ENCODE measurements around the gene RAI1.

RAI1 gene

DNA sequence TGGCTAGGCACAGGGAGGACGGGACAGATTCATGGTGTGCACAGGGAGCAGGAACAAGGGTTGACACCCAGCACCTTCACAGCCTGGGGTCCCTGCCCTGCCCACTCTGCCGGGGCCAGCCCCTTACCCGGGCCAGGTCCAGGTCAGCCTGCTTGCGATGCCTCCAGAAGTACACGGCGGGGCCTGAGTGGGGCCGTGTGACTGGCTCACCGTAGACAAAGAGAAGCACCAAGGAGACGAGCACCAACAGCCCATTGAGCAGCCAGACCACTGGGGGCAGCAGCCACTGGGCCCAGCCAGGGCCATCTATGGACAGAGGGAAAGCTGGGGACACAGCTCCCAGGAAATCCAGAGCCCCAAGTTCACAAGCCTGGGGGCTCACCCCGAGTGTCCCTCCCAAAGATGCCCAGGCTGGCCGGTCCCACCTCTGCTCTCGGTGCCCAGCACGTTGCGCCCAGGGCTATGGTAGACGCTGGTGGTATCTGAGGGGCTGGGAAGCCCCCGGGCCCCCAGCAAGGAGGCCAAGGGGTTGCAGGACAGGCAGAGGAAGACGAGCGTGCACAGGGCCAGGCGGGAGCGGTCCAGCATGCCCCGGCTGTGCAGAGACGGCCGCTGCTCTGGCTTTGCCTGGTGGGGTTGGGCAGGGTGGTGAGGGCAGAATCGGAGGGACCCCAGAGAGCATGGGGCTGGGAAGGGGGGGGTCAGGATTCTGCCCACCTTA, 135.7 kb downstream of the RAI1 start:
- DNase-seq (ENCODE audit: low spot score) = no peak

DNA sequence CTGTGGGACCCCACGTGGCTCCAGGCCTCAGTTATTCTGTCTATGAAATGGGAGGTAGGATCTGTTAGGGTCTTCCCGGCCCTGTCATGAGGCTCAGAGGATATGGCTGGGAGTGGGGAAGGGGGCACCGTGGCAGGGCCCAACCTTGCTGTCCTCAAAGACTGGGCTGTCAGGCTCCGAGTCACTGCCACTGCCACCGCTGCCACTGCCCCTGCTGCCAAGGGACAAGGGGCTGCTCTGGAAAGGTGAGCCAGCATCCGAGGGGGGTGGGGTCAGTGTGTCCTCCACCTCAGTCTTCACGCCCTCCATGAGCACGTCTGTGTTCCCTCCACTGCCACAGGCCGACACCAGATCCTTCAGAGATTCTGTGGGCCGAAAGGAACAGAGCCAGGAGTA, 136.3 kb downstream of the RAI1 start:
- no peak for DNase-seq (ENCODE audit: low spot score)

DNA sequence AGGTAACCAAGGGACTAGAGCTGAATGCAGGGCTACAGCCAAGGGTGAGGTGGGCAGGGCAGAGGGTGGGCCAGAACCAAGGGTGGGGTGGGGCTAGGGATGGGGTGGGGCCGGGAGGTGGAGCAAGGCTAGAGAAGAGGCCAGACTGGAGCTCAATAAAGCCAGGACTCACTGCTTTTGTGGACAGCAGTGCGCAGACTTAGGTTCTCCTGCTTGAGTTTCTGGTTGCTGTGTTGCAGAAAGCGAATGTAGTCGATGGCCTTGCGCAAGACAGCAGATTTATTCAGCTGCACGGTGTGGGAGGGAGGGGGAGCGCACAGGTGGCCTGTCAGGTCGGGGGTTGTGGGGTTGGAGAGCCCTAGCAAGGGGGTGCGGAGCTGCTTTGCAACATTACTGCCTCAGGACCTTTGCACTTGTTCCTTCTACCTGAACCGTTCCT, 136.8 kb downstream of the RAI1 start:
- peak; percentile 62 for DNase-seq (ENCODE audit: low spot score)

DNA sequence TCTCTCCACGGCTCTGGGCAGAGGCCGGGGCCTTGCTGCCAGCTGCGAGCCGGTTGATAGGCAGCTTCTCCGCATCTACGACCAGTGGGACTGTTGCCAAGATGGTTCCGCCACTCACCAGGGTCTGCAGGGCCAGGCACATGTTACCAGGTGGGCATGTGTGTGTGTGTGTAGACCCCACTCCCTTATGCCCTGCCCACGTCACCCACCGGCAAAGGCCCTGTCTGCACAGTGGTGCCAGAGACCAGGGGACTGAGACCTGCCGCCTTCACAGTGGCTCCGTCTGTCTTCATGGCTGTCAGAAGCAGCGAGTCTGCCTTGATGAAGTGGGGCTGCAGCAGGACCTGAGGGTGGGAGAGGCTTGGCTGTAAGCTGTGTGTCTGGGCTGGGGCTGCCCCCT, 137.9 kb downstream of the RAI1 start:
- no peak for DNase-seq (ENCODE audit: low spot score)

DNA sequence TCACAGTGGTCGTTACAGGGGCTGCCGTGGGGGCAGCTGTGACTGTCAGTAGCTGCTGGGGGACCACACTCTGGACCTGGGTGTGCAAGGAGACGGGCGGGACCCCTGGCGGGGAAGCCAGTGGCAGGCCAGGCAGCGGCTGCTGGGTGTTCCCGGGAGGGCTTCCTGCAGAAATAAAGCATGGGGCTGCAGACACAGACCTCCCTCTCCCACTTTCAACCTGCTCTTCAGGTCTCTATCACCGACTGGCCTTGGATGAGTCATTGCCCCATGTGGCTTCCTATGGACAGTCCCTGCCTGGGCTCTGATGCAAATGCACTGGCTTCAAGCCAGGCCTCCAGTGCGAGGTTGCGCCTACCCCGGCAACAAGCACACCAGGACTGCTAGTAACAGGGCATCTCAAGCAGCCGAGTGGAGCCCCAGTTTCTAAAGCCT, 138.3 kb downstream of the RAI1 start:
- DNase-seq (ENCODE audit: low spot score) = peak; percentile 77

DNA sequence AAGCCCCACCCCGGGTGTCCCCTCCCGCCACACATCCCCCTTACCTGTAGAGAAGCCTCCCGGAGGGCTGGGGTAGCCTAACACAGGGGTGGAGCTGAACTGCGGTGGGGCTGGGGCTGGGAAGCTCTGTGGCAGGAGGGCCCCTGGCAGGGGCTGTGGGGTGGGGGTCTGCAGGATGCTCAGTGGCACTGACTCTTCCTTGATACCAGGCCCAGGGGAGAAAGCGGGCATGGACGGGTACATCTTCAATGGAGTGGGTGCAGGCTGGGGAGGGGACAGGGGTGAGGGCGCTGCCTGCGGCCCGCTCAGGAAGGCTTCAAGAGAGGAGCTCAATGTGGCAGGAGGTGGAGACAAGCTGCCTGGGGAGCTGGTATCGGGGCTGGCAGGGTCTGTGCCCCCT, 138.8 kb downstream of the RAI1 start:
- DNase-seq (ENCODE audit: low spot score) = no peak

DNA sequence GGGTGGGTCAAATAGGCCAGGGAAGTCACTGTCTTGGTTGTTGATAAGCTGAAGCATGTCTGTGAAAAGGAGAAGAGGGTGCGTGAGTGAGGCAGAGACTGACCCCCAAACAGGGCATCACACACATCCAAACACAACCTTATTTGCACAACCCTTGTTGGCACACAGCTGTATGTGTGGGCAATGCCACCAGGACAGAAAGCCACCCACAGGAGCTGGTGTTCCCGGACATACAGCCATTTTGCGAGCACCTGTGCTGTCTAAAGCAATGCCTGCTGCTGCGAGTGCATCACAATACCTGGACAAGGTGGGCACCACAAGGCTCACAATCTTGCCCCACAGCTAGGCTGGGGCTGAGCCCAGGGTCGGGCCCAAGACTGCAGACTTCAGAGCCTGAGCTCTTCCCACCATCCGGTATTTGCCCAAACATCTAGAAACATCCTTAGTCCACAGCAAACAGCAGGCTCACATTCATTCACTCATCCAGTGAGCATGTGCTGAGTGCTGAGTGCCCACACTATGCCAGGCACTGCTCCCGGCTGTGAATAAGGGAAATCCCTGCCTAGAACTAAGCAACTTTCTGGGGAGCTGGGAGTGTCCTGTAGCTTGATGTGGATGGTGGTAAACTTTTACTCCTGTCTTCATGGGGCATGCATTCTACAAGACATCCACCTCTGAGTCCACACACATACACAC, 139.4 kb downstream of the RAI1 start:
- no peak for DNase-seq (ENCODE audit: low spot score)

DNA sequence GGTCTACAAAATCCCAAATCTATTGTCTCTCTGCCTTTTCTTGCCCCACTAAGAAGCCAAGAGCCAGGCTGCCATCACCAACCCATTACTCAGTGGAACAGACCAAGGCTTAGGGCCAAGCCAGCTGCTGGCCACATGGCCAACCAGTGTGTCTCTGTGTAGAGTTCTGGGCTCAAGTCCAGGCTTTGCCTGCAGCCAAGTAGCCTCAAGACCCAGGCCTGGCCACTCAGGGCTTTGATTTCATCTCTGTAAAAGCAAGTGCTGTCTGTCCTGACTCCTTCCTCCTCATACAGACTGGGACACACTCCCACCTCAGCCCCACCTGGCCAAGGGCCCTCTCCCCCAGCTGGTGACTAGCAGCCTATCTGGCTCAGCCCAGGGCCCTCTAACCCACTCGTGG, 140.9 kb downstream of the RAI1 start:
- DNase-seq (ENCODE audit: low spot score) = no peak

DNA sequence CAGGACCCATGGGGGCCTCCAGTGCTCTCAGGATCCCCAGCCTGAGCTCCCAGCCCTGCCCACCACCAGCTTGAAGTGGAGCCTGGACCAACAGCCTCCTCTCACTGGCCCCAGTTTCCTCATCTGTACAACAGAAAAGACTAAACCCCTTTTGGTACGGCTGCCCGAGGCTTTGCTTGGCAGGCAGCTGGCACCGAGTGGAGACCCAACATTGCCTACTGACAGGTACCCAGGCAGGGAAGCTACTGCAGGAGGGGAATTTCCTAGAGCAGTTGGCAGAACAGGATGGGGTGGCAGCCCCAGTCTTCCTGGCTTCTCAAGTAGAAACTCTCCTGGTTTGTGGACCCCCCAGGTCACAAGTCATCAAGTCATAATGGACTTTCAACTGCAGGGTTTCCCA, 141.4 kb downstream of the RAI1 start:
- DNase-seq (ENCODE audit: low spot score) = no peak

DNA sequence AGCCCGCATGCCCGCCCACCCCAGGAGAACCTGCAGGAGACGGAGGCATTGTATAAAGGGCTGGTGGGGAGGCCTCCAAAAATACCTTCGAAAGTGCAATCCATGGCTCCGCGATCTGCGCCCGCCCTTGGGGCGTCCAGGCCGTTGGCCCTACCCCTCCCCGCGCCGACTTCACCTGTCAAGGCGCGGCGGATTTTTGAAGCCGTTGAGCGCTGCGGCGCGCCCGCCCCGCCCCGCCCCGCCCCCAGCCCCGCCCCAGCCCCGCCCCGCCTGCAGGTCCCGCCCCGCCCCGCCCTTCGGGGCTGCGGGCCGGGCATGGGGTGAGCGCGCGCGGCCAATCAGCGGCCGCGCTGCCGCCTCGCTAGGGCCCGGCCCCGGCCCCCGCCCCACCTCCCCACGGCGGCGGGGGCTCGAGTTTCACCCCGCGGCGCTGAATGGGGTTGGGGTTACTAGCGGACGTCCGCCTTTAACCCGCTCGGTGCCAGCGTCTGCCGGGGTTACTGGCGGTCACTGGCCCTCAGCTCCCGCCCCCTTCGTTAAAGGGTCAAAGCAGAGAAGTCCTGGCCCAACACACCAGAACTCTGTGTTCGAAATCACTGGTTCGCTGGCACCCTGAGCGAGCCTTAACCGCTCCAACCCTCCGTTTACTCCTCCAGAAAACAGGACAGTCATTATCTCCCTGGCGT, 142.3 kb downstream of the RAI1 start:
- DNase-seq (ENCODE audit: low spot score) = peak; percentile 83

DNA sequence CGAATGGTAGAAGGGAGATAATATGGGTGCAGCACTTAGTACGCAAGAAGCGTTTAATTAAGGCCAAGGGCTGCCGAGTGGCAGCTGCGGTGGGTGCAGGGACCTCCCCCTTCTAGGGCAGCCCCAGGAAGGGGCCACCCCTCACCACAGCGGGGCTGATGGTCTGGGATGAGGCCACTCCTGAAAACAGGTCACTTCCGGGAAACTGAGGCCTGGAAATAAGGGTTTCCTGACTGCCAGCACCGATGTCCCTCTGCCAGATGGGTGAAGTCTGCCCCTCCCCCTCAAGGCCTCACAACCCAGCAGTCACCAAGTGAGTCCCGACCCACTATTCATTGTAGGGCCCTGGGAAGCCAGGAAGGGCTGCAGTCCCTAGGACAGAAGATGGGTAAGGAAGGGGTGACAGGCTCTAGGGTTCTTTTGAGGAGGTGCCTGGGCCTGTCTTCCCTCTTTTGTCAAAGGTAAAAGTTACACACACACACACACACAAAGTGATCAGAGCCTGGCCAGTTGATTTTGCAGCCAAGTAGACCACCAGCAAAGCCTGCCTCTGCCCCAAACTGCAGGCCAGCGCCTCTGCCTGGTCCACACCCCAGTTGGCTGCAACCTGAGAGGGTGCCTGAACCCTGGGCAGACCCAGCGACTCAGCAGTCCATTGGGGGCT, 143.0 kb downstream of the RAI1 start:
- no peak for DNase-seq (ENCODE audit: low spot score)

DNA sequence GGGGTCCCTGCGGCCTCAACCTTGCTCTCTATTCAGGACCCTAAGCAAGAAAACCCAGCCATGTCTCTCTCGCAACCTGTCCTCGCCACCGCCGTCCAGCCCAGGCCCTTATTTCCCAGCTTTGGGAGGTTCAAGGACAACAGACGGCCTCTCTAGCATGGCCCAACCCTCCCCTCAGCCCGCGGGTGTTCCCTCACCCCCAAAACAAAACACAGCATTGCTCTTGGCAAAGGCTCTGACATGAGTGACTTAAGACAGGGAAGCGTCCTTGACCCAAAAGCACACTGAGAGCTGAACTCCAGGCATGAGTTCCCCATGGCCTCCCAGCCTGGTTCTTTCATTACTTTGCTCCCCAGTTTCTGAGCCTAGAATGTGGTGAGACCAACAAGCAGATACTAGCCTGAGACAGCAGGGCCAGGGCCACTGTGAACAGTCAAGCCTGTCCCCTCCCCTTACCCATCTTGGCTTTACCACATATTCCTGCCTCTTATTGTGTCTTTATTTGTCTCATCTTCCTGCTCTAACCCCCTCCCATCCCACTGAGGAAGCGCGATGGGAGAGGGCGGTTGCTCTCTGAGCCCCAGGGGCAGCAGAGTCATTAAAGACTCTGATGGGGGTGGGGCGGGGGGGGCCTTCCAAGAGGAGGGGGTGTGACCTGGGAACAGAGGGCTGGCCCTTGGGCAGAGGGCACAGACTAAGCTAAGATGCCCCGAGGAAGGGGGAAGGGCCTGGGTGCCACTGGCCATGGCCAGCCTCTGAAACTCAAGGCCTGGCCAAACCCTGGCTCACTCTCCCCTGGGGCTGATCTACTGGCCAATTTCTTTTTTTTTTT, 143.7 kb downstream of the RAI1 start:
- DNase-seq (ENCODE audit: low spot score) = no peak

DNA sequence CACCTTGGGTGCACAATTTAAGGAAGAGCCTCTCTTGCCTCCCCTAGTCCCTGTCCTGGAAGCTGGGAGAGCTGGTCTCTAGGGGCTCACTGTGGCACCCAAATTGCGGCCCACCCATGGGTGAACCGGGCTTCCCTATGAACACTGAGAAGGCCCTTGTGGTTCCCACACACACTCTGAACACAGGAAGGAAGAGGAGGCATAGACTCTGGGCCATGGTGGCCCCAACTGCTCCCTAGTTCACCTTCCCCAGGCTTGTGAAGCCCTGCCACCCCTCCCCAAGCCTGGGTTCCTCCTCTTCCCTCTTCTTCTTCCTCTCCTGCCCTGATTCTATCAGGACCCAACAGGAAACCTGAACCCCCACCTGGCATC, 145.1 kb downstream of the RAI1 start:
- DNase-seq (ENCODE audit: low spot score) = no peak

DNA sequence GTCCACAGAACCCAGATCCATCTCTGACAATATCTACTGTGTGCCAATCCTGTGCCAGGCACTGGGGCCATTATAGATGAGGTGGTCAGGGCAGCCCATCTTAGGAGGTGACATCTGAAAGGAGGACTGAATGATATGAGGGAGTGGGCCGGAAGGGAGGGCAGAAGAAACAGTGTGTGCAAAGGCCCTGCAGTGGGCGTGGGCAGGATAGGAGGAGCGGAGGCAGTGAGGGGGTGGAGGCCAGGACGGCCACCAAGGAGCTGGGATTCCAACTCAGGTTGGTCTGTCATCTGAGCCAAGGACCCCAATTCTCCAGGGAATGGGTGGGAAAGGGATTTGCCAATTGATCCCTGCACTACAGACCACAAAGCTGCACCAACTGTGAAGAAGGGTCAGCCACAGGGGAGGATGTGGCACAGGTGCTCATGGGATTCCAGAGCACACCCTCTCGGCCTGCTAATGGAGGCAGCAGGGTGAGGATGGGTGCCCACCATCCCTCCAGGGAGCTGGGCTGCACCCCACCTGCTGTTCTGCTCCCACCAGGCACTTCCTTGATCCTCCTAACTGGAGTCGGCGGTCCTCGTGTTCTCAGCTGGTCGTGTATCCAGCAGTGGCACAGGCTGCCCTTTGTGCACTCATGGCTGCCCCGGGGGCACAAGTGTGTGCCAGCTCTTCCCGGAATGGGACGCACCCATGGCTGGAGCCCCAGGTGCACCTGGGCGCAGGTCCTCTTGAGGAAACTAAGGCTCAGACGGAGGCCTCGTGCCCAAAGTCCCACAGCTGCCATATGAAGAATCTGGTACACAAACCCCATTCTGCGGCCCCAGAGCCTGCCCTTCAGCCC, 145.9 kb downstream of the RAI1 start:
- DNase-seq (ENCODE audit: low spot score) = no peak

DNA sequence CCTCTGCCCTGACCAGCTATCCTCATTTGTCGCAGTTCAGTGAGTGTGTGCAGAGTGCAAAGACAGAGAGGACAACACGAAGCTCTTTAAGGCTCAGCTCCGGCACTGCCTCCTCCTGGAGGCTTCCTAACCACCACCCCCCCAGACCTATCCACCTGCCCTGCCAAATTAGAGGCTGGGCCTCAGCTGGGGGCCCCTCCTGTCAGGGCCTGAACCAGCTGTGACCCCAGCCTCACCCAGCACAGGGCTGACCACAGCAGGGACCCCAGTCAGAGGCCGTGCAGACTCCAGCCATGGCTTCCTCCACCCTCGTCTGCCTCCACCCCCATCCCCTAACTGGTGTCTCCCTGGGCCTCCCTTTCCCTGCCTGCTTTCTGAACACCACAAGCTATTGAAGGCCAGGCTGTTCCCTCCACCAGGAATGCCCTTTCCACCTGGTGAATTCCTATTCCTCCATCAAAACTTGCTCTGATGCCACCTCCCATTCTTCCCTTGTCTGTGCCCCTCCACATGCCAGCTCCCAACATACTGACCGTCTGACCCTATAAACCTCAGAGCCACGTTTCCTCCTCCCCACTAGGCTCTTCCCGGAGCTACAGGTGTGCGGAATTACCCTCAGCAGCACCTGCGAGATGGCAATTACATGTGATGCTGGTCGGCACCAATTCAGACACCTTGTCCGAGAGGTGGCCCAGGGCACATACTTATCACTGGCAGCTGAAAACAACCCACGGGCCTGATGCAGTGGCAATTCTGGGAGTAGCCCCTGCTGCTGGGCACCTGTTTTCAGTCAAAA, 146.8 kb downstream of the RAI1 start:
- no peak for DNase-seq (ENCODE audit: low spot score)

DNA sequence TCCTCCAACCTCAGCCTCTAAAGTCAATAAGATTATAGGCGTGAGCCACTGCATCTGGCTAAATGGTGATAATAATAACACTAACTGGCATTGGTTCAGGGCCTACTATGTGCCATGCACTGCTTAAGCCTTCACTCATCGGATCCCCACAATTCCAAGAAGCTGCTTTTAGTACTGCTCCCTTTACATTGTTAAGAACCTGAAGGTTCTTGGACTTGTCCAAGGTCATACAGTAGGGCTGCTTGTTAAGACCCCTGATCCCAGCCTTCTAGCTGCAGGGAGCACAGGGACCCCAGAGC, 149.0 kb downstream of the RAI1 start:
- DNase-seq (ENCODE audit: low spot score) = no peak

DNA sequence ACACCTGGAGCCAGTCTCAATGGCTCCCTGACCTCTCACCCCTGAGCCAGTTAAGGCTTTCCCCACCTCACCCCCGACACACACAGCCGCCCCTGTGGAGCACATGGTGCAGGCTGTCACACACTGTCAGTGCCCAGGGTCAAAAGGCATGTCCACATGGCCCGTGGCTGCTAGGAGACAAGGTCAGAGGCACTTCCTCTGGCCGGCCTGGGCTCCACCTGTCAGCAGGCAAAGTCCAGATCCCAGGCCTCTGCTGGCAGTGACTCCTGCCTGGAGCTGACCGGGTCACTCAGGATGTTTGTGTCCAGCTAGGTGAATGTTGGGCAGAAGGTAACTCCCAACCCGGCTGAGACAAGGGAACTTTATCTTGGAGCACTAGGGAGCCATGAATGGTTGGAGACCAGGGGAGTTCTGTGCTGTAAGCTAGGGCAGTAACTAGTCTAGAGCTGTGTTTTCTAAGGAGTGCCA, 149.5 kb downstream of the RAI1 start:
- DNase-seq (ENCODE audit: low spot score) = no peak

DNA sequence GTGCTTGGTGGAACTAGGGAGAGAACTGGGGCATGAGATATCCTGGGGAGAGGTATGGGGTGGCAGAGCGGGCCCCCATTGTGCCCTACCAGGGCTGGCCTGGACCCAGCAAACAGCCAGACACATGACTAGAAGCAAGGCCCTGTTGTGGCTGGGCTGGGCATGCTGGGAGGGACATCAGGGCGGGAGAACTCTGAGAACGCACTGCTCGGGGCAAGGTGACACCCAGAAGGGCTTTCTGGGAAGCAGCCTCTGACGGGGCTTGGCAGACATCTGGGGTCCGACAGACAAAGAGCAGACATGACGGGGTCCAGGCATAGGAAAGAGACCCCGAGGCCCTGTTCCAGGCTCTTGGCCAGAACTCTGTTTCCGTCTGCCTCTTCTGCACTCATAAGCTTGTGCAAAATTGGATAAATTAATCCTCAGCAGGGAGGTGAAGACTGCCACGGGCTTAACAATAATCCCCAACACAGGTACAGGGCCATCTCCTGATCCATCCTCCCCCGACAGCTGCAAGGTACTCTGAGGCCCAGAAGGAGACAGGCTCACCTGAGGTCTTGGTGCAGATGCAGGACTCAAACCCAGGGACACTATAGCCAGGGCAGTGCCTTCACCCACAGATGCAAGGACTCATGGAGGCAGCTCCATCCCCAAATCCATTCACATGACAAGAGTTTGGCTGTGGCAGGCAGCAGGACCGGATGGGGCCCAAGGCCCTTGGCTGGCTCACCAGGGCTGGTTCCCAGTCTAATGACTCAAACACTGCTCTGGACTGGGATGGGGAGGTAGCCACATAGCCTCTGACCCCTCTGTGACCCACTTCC, 150.2 kb downstream of the RAI1 start:
- no peak for DNase-seq (ENCODE audit: low spot score)

DNA sequence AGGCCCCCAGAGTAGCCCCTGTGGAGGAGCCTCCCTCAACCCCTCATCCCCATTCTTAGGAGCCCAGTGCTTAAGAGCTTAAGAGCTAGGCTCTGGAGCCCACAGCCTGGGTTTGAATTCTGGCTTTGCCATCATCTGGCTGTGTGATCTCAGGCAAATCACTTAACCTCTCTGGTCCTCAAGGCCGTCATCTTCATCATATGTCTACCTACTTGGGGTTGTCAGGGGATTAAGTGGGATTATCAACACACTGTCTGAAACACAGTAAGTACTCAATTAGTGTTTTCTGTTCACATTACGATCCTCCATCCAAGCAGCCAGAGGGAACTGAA, 150.7 kb downstream of the RAI1 start:
- DNase-seq (ENCODE audit: low spot score) = no peak

Data from SW480 (cell line).